Erythroblast (primary cell): Measurements from ENCODE around the gene P2RY4.
"Not testable (repeated sequence)": the region's sequence is repeated elsewhere in the genome, so short reads cannot be mapped to it uniquely, and the experiment has no call there.

ENCODE experiments used
- DNase-seq, 2 experiments: peaks; one replicate each; lab custom pipeline; 2025; lab: John Stamatoyannopoulos, UW
- GATA1 ChIP-seq: IDR thresholded peaks from 2 replicates; pipeline ENCODE4 v1.6.1; 2011; ENCODE audit warnings: low read depth, mild to moderate bottlenecking, control low read depth, low read length, moderate library complexity
- POLR2A ChIP-seq: IDR thresholded peaks from 2 replicates; pipeline ENCODE4 v1.6.1; 2011; ENCODE audit warnings: mild to moderate bottlenecking, low read length

The P2RY4 gene

GRCh38 chrX:70257423-70258288 lies 2.3 kb downstream of the P2RY4 start:
- no peak for DNase-seq
- TF ChIP-seq GATA1 (no peak), POLR2A (no peak)

- TF ChIP-seq POLR2A, result no peak
- no peak for TF ChIP-seq GATA1
- no peak for DNase-seq
These were observed 4.6 kb downstream of the P2RY4 start for GRCh38 chrX:70255452-70255851.

GRCh38 chrX:70254909-70255308 lies 5.1 kb downstream of the P2RY4 start:
- no peak for TF ChIP-seq GATA1
- no peak for TF ChIP-seq POLR2A
- DNase-seq, result no peak

- TF ChIP-seq GATA1 (no peak), POLR2A (no peak)
These were observed 6.0 kb downstream of the P2RY4 start for GRCh38 chrX:70254063-70254400.

GRCh38 chrX:70253377-70254062 lies 6.5 kb downstream of the P2RY4 start:
- DNase-seq, result no peak

More at GRCh38 chrX:70254063-70254400, 6.0 kb downstream of the P2RY4 start:
- no peak for DNase-seq

GRCh38 chrX:70252491-70252890 lies 7.5 kb downstream of the P2RY4 start:
- TF ChIP-seq GATA1 (no peak), POLR2A (no peak)
- DNase-seq, result no peak

More at GRCh38 chrX:70253377-70254062, 6.5 kb downstream of the P2RY4 start:
- TF ChIP-seq GATA1 (no peak), POLR2A (no peak)

- TF ChIP-seq GATA1, result no peak
- TF ChIP-seq POLR2A, result no peak
- no peak for DNase-seq
These were observed 12.8 kb downstream of the P2RY4 start for GRCh38 chrX:70247252-70247651.

- TF ChIP-seq POLR2A, result no peak
- TF ChIP-seq GATA1, result no peak
- DNase-seq, result no peak
These were observed 15.1 kb downstream of the P2RY4 start for GRCh38 chrX:70244881-70245280.

- DNase-seq, result not testable (repeated sequence)
These were observed 16.4 kb downstream of the P2RY4 start for GRCh38 chrX:70243601-70244000.

GRCh38 chrX:70241501-70241900 lies 18.5 kb downstream of the P2RY4 start:
- TF ChIP-seq POLR2A (no peak), GATA1 (no peak)
- no peak for DNase-seq

GRCh38 chrX:70240751-70241150 lies 19.3 kb downstream of the P2RY4 start:
- no peak for TF ChIP-seq GATA1
- TF ChIP-seq POLR2A, result no peak
- peak in 1 of 2 experiments; percentile 40 for DNase-seq

GRCh38 chrX:70234355-70234754 lies 25.6 kb downstream of the P2RY4 start, which contains the start of gene AWAT1:
TSS of gene AWAT1 (plus strand) at chrX:70234655. CDS start at chrX:70234696, 41 bp downstream.
- DNase-seq, result no peak
- TF ChIP-seq GATA1 (no peak), POLR2A (no peak)

GRCh38 chrX:70231666-70232065 lies 28.3 kb downstream of the P2RY4 start:
- DNase-seq, result no peak
- TF ChIP-seq GATA1 (no peak), POLR2A (no peak)

GRCh38 chrX:70226687-70227086 lies 33.3 kb downstream of the P2RY4 start:
- no peak for TF ChIP-seq POLR2A
- no peak for TF ChIP-seq GATA1
- DNase-seq, result no peak

- no peak for DNase-seq
- TF ChIP-seq POLR2A, result no peak
- no peak for TF ChIP-seq GATA1
These were observed 34.0 kb downstream of the P2RY4 start for GRCh38 chrX:70226048-70226447.
